Sigmoid colon (tissue), 7 donors: ENCODE data around the gene HNRNPLL. TPM values are rescaled to one million over a fixed set of nuclear protein-coding genes. Genes with fewer than 3 reads are reported as not detected.

Source experiments
- DNase-seq: peaks from one replicate; pipeline ENCODE4 v3.0.0-alpha.2; 2019
- H3K27ac ChIP-seq, 4 donors: fragments of 200-600 bp; sonication (generic); one replicate each; pipeline ENCODE4 v1.5.1; 2016 to 2019; ENCODE audit warnings: mild to moderate bottlenecking in 1 of 4
- H3K27me3 ChIP-seq, 3 donors: fragments of 200-600 bp; sonication (generic); one replicate each; pipeline ENCODE4 v1.5.1; 2019; ENCODE audit warnings: mild to moderate bottlenecking in 1 of 3
- H3K36me3 ChIP-seq, 4 donors: fragments of 200-600 bp; sonication (generic); one replicate each; pipeline ENCODE4 v1.5.1; 2016 to 2019
- H3K4me1 ChIP-seq, 4 donors: fragments of 200-600 bp; sonication (generic); one replicate each; pipeline ENCODE4 v1.5.1; 2017 to 2019
- H3K4me3 ChIP-seq, 4 donors: fragments of 200-600 bp; sonication (generic); one replicate each; pipeline ENCODE4 v1.5.1; 2017 to 2019; ENCODE audit warnings: mild to moderate bottlenecking in 2 of 4, moderate library complexity in 1 of 4
- H3K9me3 ChIP-seq, 4 donors: fragments of 200-600 bp in 3 of 4; sonication (generic) in 3 of 4; one replicate each; pipeline versions ENCODE4 v1.5.1 to v1.6.1; 2013 to 2019
- CTCF ChIP-seq, 4 experiments: fragments of 450-650 bp in 3 of 4; fragments of 200-600 bp in 1 of 4; IDR thresholded peaks; one replicate each; pipeline ENCODE4 v1.5.1; 2016 to 2019; ENCODE audit warnings: antibody characterized with exemption in 4 of 4, mild to moderate bottlenecking in 3 of 4, moderate library complexity in 2 of 4
- EP300 ChIP-seq, 4 donors: sonication (generic); formaldehyde crosslinking; IDR thresholded peaks; one replicate each; pipeline ENCODE4 v1.6.1; 2017; ENCODE audit warnings: antibody characterized with exemption in 4 of 4
- POLR2A ChIP-seq, 2 donors: fragments of 450-650 bp; IDR thresholded peaks; one replicate each; pipeline ENCODE4 v1.6.1; 2016; ENCODE audit warnings: antibody characterized with exemption in 2 of 2, mild to moderate bottlenecking in 2 of 2, moderate library complexity in 2 of 2
- POLR2AphosphoS5 ChIP-seq, 4 donors: sonication (generic); formaldehyde crosslinking; IDR thresholded peaks; one replicate each; pipeline ENCODE4 v1.6.1; 2017; ENCODE audit warnings: antibody characterized with exemption in 4 of 4
- WGBS, 2 donors: extraction: QIAGEN DNeasy Blood & Tissue Kit; methylation state at CpG; one replicate each; pipeline ENCODE4 v1.1.7; 2013; 5-methylcytosine and 5-hydroxymethylcytosine counted together
- intact Hi-C: fragments of 100-400 bp; cut with DNase I; formaldehyde crosslinking; loops from one replicate; pipeline ENCODE4 v1.15.1; 2023
- polyA plus RNA-seq, 3 donors: library from polyadenylated mRNA; stranded (reverse); fragments of 200-250 nt; gene quantifications; one replicate each; pipeline ENCODE4 v1.2.3, GENCODE V29; 2013
- total RNA-seq, 4 donors: library from RNA; depleted of rRNA; stranded (reverse); fragments of >200 nt; gene quantifications; one replicate each; pipeline ENCODE4 v1.1.0, GENCODE V29; 2016
- donor health status: healthy with polysubstance abuse.
- donor health status: Bipolar disorder and iron deficiency.
- donor health status: healthy.

The HNRNPLL gene
- total and polyA plus RNA-seq, 7 donors: 16.1 to 82.0 (median 63.7) TPM

GRCh38 chr2:38600242-38600891 lies 2.4 kb downstream of the HNRNPLL start:
- DNase-seq: no peak
- Histone ChIP-seq H3K4me1 (peaks cover 0 to 67% (median 54%) of the 10 kb centered on the region in 4 donors), H3K9me3 (no peaks in the 10 kb centered on the region), H3K27ac (peak overlapping the region; percentile 86 to 99 (median 95)), H3K27me3 (no peaks in the 10 kb centered on the region), H3K4me3 (peak overlapping the region; percentile 66 to 97 (median 74)), H3K36me3 (no peaks in the 10 kb centered on the region)
- intact Hi-C loops: loop anchor here (5.0 kb wide), 4 partner anchors 63 to 283 kb away; partner anchors contain the start of gene ATL2
- TF ChIP-seq POLR2AphosphoS5 (IDR thresholded peaks at IDR 0.05) (peak in 1 of 4 donors; percentile 1), CTCF (IDR thresholded peaks at IDR 0.05) (no peak)
- WGBS, 2 donors: 9 to 44% methylated on average over 15 of the region's 15 CpGs

GRCh38 chr2:38599706-38600105 lies 3.0 kb downstream of the HNRNPLL start:
- intact Hi-C loops: loop anchor here (5.0 kb wide), 4 partner anchors 62 to 282 kb away; partner anchors contain the start of gene ATL2
- 7 to 39% methylated on average over 4 of the region's 4 CpGs for WGBS, 2 donors
- peaks cover 0 to 70% (median 57%) of the 10 kb centered on the region in 4 donors for H3K4me1 ChIP-seq
- no peaks in the 10 kb centered on the region for H3K36me3 ChIP-seq
- peak overlapping the region; percentile 66 to 97 (median 74) for H3K4me3 ChIP-seq
- peak overlapping the region; percentile 86 to 99 (median 95) for H3K27ac ChIP-seq
- DNase-seq: no peak
- TF ChIP-seq POLR2AphosphoS5 (IDR thresholded peaks at IDR 0.05): peak in 2 of 4 donors; percentile 11 to 33
- TF ChIP-seq CTCF (IDR thresholded peaks at IDR 0.05): no peak
- no peak for TF ChIP-seq POLR2A (IDR thresholded peaks at IDR 0.05)
- H3K9me3 ChIP-seq: no peaks in the 10 kb centered on the region
- H3K27me3 ChIP-seq: no peaks in the 10 kb centered on the region

- DNase-seq: no peak
- Histone ChIP-seq H3K9me3 (no peaks in the 10 kb centered on the region), H3K4me1 (peaks cover 0 to 70% (median 58%) of the 10 kb centered on the region in 4 donors), H3K27me3 (no peaks in the 10 kb centered on the region), H3K36me3 (no peaks in the 10 kb centered on the region), H3K4me3 (peak overlapping the region in 2 of 4 donors; percentile 79 to 97), H3K27ac (peak overlapping the region; percentile 86 to 99 (median 95))
- WGBS, 2 donors: 6 to 25% methylated on average over 1 of the region's 1 CpG
- no peak for TF ChIP-seq CTCF (IDR thresholded peaks at IDR 0.05)
- peak in 1 of 4 donors; percentile 26 for TF ChIP-seq POLR2AphosphoS5 (IDR thresholded peaks at IDR 0.05)
- no peak for TF ChIP-seq POLR2A (IDR thresholded peaks at IDR 0.05)
- intact Hi-C loops: no loop called here
These were observed 3.8 kb downstream of the HNRNPLL start for GRCh38 chr2:38598991-38599295.

GRCh38 chr2:38598200-38598990 lies 4.3 kb downstream of the HNRNPLL start:
- TF ChIP-seq POLR2A (IDR thresholded peaks at IDR 0.05) (no peak), CTCF (IDR thresholded peaks at IDR 0.05) (no peak), POLR2AphosphoS5 (IDR thresholded peaks at IDR 0.05) (no peak), EP300 (IDR thresholded peaks at IDR 0.05) (no peak)
- DNase-seq: no peak
- Histone ChIP-seq H3K27ac (peak overlapping the region; percentile 86 to 99 (median 95)), H3K4me3 (peak overlapping the region in 2 of 4 donors; percentile 79 to 97), H3K4me1 (peaks cover 0 to 66% (median 58%) of the 10 kb centered on the region in 4 donors), H3K27me3 (no peaks in the 10 kb centered on the region), H3K9me3 (no peaks in the 10 kb centered on the region), H3K36me3 (no peaks in the 10 kb centered on the region)
- intact Hi-C loops: no loop called here
- 77 to 84% methylated on average over 5 of the region's 5 CpGs for WGBS, 2 donors
